NCI-H446 (cell line): ENCODE data around the gene GRID1.
A peak's percentile ranks its signal among the peaks of the same experiment; 100 is the strongest.

Experiments used
- DNase-seq, 2 experiments: peaks; one replicate each; lab custom pipeline; 2025; lab: John Stamatoyannopoulos, UW

GRID1 gene

DNA sequence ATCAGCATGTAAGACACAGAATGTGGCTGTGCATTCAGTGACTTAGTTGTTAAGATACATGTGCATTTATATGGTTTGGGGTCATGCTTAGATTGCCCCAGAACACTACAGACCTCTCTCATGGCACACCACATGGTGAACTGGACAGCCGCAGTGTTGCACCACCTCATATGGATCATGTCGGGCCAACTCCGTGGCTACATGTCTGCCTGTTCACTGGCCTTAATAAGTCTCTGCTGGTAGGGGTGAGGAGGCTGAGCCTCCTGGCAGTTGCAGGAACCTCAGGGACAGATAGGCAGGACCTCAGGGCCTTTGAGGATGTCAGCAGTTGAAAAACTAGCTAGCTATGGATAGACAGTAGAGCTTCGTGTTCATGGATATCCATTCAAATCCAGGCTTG lies 751.0 kb downstream of the GRID1 start:
- no peak for DNase-seq

DNA sequence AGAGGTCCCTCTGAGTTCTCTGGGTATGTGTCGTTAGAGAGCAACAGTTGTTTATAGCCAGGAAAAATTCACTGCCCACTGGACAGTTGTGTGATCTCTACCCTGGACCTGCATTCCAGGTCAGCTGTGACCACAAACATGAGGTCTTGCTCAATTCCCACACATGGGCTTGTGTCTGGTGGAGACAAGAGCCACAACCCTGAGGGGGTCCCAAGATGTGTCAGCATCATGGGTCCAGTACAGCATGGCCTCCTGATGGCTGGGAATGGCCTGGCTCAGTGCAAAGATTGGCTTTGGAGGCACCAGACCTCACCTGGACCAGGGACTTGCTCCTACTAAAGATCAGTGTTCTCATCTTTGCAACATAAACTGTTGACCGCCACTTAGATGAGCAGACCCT lies 751.6 kb downstream of the GRID1 start:
- no peak for DNase-seq

- no peak for DNase-seq
Measured at GRCh38 chr10:85614566-85614965, 752.0 kb downstream of the GRID1 start.

GRCh38 chr10:85613391-85613790 lies 753.2 kb downstream of the GRID1 start:
- no peak for DNase-seq

GRCh38 chr10:85612833-85613232 lies 753.8 kb downstream of the GRID1 start:
- no peak for DNase-seq

GRCh38 chr10:85612378-85612775 lies 754.2 kb downstream of the GRID1 start:
- DNase-seq: no peak

DNA sequence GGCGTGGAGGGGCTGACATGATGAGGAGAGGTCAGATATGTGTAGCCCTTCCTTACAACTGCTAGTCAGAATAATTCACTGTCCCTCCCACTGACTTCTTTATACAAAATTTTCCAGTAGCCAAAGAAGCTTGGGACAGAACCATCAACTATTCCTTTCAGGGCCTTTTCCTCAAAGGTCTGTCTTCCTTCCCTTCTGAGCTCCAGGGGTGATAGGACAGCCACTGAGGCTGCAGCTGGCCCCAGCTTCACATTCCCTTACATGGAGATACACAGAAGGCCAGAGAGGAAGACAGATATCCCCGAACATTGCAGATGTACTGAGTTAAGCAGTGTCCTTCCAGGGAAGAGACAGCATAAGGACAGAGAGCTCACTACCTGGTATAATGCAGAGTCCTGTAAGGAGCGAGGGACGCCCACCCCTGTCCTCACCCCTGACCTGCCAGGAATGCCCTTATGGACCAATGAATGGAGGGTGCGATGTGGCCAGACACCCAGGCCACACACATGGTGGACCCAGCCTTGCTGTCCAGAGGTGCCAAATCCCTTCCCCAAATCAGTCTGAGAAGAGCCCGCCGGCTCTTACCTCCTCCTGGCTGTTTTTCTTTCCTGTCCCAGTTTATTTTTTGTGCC lies 754.7 kb downstream of the GRID1 start:
- no peak for DNase-seq

- no peak for DNase-seq
Measured at GRCh38 chr10:85611093-85611740, 755.4 kb downstream of the GRID1 start.

DNA sequence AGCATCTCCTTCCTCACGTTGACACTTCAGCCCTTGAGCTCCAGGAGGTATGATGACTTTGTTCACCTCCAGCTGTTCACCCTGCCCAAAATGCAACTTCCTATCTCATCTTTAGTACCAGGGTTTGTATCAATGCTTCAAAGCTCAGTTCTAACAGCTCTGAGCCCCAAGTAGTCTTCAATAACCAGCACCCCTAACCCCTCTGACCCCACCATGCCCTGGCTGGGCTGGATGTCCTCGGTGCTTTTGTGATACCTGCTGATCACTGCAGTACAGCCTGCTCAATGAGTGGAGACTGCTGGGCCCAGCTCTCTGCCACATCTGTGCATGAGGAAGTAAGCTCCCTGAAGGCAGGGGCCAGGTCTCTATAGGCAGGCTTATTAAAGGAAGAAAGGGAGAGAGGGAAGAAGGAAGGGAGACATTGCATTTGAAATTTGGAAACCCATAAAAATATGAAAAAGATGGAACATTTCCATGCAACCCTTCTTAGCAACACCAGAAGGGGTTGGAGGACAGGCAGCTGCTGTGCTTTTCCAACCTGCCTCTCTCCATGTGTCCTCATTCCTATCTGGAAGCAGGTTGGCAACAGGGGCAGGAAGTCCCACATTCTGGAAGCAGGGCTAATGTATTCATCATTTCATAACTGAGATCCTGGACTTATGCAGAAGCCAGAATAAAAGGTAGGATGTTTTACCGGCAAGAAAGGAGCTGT lies 756.1 kb downstream of the GRID1 start:
- DNase-seq: no peak

- DNase-seq: peak in 1 of 2 experiments; percentile 14
Measured at GRCh38 chr10:85609509-85609908, 757.1 kb downstream of the GRID1 start.

GRCh38 chr10:85608706-85609105 lies 757.9 kb downstream of the GRID1 start:
- DNase-seq: no peak

GRCh38 chr10:85607043-85607695 lies 759.4 kb downstream of the GRID1 start:
- no peak for DNase-seq

GRCh38 chr10:85606401-85606800 lies 760.2 kb downstream of the GRID1 start:
- DNase-seq: no peak

DNA sequence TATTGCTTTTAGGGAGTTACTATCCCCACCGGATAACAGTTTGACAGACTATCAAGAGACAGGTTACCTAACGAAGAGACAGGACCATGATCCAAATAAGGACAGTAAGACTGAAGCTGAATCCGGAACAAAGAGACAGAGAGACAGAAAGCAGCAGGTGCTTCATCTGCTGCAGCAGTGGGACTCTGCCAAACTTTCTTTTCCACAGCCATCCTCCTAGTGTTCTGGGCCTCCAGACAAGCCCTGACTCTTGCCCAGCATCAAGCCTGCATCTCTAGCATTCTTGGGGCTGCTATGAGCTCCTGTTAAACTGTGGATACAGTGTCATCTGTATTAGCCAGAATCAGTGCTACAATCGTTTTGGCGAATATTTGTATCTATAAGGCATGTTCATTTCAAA lies 761.7 kb downstream of the GRID1 start:
- DNase-seq: no peak

DNA sequence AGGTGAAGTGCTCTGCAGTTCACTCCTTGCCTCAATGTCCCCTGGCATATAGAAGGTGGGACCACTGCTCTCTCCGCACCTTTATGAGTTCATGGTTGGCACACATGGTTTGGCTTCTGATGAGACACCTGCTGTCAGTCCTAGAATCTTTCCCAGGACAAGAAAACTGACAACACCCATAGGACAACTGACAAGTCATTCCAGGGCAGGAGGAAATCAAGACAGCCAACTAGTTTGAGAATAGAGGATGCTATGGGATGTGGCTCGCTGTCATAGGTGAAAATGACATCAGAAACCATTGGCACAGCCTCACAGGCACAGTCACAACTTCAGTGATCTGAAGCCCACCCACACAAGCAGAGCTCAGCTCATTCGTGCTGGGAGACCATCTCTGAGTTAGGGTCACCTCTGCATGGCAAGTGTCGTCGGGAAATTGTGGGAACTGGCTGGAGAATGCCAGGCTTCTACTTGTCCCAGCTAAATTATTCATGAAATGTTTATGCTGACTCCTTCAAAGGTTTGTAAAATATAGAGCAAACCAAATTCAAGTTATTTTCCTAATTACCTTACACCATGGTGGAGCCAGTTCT lies 762.4 kb downstream of the GRID1 start:
- no peak for DNase-seq

DNA sequence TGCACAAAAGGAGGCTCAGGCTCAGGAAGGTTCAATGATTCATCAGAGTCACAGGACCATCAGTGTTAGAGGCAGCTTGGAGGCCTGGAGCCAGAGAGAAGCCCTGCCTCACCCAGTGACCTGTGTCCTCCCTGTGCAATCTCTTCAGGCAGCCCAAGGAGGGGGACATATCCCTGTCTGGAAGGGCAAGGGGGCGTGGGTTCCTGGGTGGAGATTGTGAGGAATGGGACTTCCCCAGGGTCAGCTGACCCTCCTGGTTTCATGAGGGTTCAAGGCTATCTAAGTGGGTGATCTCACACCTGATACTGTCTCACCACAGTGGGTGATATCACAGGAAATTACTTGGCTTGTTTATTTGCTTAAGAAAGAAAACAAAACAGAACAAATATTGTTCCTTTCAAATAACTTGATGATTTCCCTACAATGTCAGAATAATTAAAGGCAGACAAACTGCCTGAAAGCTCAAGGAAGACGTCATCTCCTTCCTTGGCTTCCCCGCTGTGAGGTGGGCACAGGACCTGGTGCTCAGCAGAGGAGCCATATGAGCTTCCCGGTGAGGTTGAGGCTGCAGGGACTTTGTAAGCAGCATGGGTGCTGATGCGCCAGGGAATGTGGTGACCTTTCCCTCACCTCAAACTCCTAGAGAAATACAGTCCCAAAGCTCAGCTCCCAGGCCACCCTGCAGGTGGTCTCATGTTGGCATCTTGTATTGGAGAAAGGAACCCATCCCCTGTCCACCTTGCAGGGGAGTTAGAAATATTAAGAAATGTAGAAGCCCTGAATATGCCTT lies 763.2 kb downstream of the GRID1 start:
- DNase-seq: no peak

- no peak for DNase-seq
Measured at GRCh38 chr10:85602713-85603112, 763.9 kb downstream of the GRID1 start.

GRCh38 chr10:85602306-85602705 lies 764.3 kb downstream of the GRID1 start:
- no peak for DNase-seq

DNA sequence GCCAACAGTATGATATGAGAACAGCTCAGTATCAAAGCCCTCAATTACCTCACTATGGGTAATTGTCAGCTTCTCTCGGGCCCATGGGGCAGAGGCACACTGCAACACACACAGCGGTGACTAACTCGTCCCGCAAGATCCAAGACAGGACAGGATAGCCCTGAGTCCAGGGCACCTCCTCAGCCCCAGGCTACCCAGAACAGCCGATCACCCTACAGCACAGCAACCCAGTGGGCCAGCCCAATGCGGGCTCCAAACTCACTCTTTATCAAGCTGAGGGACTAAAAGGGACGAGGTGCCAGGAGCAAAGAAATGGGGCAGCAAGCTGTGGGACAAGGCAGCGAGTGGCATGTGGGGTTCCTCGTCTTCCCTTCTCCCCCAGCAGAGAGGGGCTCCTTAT lies 765.1 kb downstream of the GRID1 start:
- no peak for DNase-seq

GRCh38 chr10:85600744-85601081 lies 765.9 kb downstream of the GRID1 start:
- DNase-seq: no peak

DNA sequence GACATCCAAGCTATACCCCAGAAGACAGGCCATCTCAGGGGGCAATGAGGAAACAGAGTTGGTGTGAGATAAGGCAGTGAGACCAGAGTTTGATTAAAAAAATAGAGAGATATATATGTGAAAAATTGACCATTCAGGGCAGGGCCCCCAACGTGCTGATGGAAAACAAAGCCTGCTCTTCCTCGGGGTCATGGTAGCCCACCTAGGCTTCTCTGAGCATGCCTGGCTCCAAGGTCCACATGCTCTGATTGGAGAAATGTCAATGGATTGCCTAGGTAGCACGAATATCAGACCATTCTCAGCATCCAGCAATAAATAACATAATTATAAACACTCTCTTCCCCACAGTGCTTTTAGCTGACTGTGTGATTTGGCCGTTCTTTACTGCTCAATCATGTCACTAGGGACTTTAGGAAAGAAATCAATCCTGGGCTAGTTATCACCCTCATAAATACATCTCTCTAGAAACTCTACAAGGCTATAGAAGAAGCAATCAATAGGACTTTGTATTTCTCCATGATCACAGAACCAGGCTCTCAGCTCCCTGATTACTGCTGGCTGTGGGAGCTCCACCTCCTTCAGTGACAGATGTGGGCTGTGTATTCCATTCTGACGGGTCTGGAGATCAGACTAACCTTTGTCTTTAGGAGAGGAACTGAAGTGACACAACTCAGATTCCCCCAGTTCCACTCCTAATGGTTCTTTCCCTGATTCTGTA lies 766.4 kb downstream of the GRID1 start:
- no peak for DNase-seq
